GM21723 (cell line): ENCODE results near the gene FHIT.

Experiments
- ATAC-seq: cut with Tn5 transposase; IDR thresholded peaks from one replicate; pipeline ENCODE4 v1.9.1; 2021; ENCODE audit warnings: mild to moderate bottlenecking, moderate library complexity; ENCODE audit not compliant: unreplicated experiment

Gene FHIT

DNA sequence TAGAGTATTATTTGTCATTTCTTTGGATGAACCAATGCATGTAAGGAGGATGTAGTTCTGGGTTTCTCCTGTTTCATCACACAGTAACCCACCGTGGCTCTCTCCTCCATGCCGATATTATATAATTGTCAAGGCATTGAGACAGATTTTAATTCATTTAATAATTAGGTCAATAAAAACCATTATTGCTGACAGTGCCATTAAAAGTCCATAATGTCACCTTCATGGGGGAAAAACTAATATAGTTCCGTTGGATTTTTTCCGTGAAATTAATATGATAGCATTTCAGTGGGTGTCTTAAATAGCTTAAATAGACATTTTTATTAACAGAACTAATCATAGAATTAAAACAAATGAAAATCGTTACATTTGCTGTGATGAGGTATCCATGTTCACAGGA, 1453.7 kb downstream of the FHIT start:
- ATAC-seq: no peak

DNA sequence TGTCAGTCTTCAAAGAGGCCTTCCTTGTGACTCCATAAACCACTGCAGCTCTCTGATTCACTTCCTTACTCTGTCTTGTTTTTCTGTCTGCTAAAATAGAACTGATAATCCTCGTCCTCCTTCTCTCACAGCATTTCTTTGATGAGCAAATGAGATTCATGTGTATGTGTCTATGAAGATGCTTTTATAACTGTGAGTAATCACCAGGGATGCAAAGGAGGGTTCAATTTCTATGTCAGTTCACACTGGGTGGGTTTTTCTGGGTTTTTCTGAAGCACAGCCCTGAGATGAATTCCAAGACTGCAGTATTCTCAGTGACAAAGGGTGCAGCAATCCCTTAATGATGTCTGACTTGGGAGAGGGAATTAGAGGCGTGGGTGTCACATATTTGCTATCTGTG, 1454.8 kb downstream of the FHIT start:
- no peak for ATAC-seq

- no peak for ATAC-seq
Observed at GRCh38 chr3:59795756-59796155, 1455.5 kb downstream of the FHIT start.

GRCh38 chr3:59793976-59794375, 1457.3 kb downstream of the FHIT start:
- ATAC-seq: no peak

- ATAC-seq: no peak
Observed at GRCh38 chr3:59791774-59792308, 1459.4 kb downstream of the FHIT start.

DNA sequence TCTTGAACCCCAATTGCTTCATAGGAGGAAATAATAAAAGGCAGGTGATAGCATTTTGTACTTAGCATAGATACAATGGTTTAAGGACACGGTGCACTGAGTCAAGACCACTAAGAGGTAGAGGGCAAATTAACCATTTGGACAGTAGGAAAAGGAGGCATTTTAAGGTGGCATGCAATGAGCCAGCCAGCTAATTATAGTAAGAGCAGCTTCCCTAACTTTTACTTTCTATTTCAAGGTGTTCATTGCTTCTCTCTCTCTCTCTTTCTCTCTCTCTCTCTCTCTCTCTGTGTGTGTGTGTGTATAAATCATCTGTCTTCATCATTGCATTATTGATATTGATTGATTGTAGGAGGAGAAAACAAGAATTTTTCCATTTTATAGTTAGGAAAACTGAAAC, 1461.0 kb downstream of the FHIT start:
- no peak for ATAC-seq

GRCh38 chr3:59788801-59789200, 1462.5 kb downstream of the FHIT start:
- ATAC-seq: no peak

- ATAC-seq: no peak
Observed at GRCh38 chr3:59788133-59788532, 1463.1 kb downstream of the FHIT start.

DNA sequence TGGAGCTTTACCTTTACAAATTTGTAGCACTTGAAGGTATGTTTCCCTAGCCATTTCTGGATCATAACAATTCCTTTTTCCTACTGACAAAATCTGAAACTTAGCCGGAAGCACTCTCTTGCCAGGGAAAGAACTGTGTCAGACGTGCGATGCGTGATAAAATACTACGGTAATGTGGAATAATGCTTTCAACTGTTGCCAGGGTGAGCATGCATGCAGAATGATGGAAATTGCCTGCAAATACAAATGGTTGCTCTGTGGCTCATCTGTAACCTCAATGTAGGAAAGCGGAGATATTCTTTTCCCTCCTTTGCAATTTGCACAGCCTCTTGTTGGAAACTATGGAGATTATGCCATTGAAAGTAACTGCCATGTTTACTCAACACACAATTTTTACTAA, 1464.9 kb downstream of the FHIT start:
- ATAC-seq: no peak

GRCh38 chr3:59784164-59784563, 1467.1 kb downstream of the FHIT start:
- no peak for ATAC-seq

GRCh38 chr3:59783468-59783988, 1467.7 kb downstream of the FHIT start:
- no peak for ATAC-seq

GRCh38 chr3:59782664-59783063, 1468.6 kb downstream of the FHIT start:
- no peak for ATAC-seq

GRCh38 chr3:59780209-59780608, 1471.0 kb downstream of the FHIT start:
- ATAC-seq: no peak

DNA sequence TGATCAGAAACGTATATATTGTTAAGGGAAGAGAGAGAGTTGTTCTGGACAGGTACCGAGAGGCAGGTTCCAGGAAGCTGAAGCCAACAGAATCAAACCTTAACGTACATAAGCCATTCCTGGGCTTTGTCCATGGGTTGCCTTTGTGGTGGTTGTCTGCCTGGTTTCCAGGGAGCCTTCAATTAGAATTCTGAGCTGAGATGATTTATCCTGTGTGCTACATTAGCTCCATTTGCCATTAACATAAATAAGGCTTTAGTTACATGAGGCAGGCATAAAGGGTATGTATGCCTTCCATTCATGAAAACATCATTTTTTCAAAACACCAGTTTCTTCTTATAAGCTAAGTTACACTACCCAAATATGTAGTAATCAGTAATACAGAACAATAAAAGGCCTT, 1472.0 kb downstream of the FHIT start:
- no peak for ATAC-seq

GRCh38 chr3:59777667-59778077, 1473.6 kb downstream of the FHIT start:
- ATAC-seq: no peak

- no peak for ATAC-seq
Observed at GRCh38 chr3:59777066-59777465, 1474.2 kb downstream of the FHIT start.

- no peak for ATAC-seq
Observed at GRCh38 chr3:59775761-59776325, 1475.4 kb downstream of the FHIT start.

DNA sequence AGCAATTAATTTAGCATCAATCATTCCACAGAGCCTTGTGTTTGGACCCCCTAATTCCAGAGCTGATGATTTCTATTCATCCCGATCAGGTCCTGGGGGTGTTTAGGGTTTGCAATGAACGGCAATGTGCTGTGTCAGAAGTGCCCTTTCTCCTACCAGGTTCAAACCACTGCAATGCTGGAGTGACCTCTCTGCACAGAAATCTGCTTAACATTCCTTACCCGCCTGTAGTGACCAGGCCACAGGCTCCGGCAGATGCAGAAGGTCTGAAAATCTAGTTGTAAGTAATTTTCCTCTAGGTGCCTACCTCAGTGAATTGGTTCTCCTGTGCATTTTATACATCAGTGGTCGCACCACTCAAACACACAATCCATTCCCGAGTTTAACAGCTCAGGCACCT, 1476.1 kb downstream of the FHIT start:
- ATAC-seq: no peak

GRCh38 chr3:59774634-59775033, 1476.6 kb downstream of the FHIT start:
- no peak for ATAC-seq

GRCh38 chr3:59774000-59774399, 1477.3 kb downstream of the FHIT start:
- ATAC-seq: no peak

DNA sequence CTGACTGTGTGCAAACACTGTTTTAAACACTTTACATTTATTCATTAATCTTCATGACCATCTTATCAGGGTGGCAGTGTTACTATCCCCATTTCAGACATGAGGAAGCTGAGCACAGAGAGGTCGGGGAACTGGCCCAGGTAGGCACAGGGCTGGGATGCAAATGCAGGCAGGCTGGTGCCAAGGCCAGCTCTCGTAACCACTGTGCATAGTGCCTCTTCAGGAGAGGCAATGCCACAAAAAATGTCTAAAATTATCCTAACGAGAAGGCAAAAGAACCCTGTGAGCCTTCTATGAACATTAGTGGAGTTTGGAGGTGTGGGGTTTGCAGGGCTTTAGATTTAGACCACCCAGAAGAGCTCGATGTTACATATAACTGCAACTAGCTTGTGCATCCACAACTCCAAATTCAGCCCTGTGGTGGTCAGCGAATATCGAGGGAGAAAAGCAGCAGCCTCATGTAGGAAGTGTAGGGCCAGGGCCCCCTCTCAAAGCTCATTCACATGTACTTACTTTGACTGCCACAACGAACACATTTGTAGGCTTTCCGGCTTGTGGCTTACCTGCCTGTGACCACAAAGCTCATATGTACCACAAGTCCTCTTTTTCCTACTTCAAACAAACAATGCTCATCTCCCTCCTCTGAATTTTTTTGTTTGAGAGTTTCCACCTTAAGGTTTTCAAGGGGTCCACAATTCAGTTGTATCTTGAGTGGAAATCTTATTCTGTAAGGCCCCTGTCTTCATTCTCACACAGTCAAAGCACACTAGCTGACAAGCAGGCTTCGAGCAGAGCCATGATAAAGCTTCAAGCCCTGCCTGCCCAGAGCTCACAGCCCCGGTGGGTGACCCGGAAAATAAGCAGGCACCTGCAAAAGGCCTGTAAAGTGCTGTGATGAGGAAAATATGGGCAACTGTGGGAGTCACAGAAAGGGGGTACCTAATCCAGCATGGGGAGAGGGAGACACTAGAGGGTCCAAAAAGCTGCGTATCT, 1478.5 kb downstream of the FHIT start:
- peak; percentile 60 for ATAC-seq

DNA sequence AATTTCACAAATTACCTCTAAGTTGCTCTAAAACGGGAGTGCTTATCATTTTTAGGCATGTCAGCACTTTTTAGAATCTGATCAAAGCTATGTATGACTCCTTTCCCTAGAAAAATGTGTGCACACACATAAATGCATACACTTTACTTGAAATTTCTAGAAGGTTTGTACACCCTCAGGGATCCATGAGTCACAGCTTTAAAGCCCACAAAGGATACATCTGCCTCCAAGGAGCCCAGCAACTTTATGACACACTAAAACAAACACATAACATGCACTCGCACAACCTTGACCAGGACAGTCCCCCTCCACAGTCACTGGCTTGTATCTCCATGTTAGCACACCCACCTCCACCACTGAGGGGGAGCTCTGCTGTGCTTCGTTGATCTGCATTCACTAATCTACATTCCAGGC, 1479.5 kb downstream of the FHIT start:
- ATAC-seq: no peak
